ENCODE results near the gene SYT6. TPM values are rescaled to one million over a fixed set of nuclear protein-coding genes. Genes with fewer than 3 reads are reported as not detected.

Gene SYT6
- total RNA-seq, 1 experiment from 2014 or later = not detected

- Histone ChIP-seq H3K27me3 (ENCODE audit: control insufficient read depth, insufficient read depth, low read length) (no peaks in the 10 kb centered on the region), H3K4me3 (ENCODE audit: low read depth in 2 of 2, low read length in 2 of 2) (no peak overlapping the region), H3K27ac (ENCODE audit: low read length) (no peak overlapping the region), H3K9me3 (ENCODE audit: control insufficient read depth, insufficient read depth, low read depth, low read length) (no peaks in the 10 kb centered on the region), H3K4me1 (ENCODE audit: control insufficient read depth, insufficient read depth, low read length) (no peaks in the 10 kb centered on the region), H3K36me3 (ENCODE audit: control insufficient read depth, insufficient read depth, low read length) (no peaks in the 10 kb centered on the region)
- BruUV-seq (replicated peaks) = no TSS peak
- ATAC-seq (no peak), DNase-seq (ENCODE audit: low read depth, low spot score) (no peak)
- intact Hi-C loops (cut with micrococcal nuclease; ENCODE audit: unreplicated experiment) = no loop called here
- ChIA-PET POLR2A (no interaction called here), CTCF (no interaction called here)
- TF ChIP-seq SIN3A (IDR thresholded peaks at IDR 0.05; ENCODE audit: borderline replicate concordance, insufficient read depth, low read depth, low read length) (no peak), REST (IDR thresholded peaks at IDR 0.05; ENCODE audit: insufficient read depth in 1 of 2, low read depth in 2 of 2, low read length in 1 of 2) (no peak), POLR2AphosphoS5 (IDR thresholded peaks at IDR 0.05; ENCODE audit: low read depth, low read length) (no peak), CTCF (IDR thresholded peaks at IDR 0.05) (no peak), TCF7L2 (IDR thresholded peaks at IDR 0.05; ENCODE audit: low read depth, low read length) (no peak)
- in situ Hi-C loops (cut with HindIII; ENCODE audit: low pct_unique_long_range_greater_than_20kb, low sequenced_read_pairs) = no loop called here
Measured at GRCh38 chr1:114062477-114063099, 91.1 kb downstream of the SYT6 start.

- intact Hi-C loops (cut with micrococcal nuclease; ENCODE audit: unreplicated experiment) = no loop called here
- CTCF ChIA-PET = no interaction called here
Measured at GRCh38 chr1:114061121-114061830, 92.4 kb downstream of the SYT6 start.

More at GRCh38 chr1:114061121-114061830, 92.4 kb downstream of the SYT6 start:
- DNase-seq (ENCODE audit: low read depth, low spot score) = no peak
- no peaks in the 10 kb centered on the region for H3K4me1 ChIP-seq (ENCODE audit: control insufficient read depth, insufficient read depth, low read length)
- ATAC-seq = no peak
- H3K9me3 ChIP-seq (ENCODE audit: control insufficient read depth, insufficient read depth, low read depth, low read length) = no peaks in the 10 kb centered on the region
- in situ Hi-C loops (cut with HindIII; ENCODE audit: low pct_unique_long_range_greater_than_20kb, low sequenced_read_pairs) = no loop called here
- BruUV-seq (replicated peaks) = no TSS peak
- H3K27ac ChIP-seq (ENCODE audit: low read length) = no peak overlapping the region
- POLR2A ChIA-PET = no interaction called here
- no peaks in the 10 kb centered on the region for H3K27me3 ChIP-seq (ENCODE audit: control insufficient read depth, insufficient read depth, low read length)
- H3K4me3 ChIP-seq (ENCODE audit: low read depth in 2 of 2, low read length in 2 of 2) = no peak overlapping the region
- no peaks in the 10 kb centered on the region for H3K36me3 ChIP-seq (ENCODE audit: control insufficient read depth, insufficient read depth, low read length)
- TF ChIP-seq REST (IDR thresholded peaks at IDR 0.05; ENCODE audit: insufficient read depth in 1 of 2, low read depth in 2 of 2, low read length in 1 of 2) (no peak), SIN3A (IDR thresholded peaks at IDR 0.05; ENCODE audit: borderline replicate concordance, insufficient read depth, low read depth, low read length) (no peak), CTCF (IDR thresholded peaks at IDR 0.05) (no peak), TCF7L2 (IDR thresholded peaks at IDR 0.05; ENCODE audit: low read depth, low read length) (no peak), POLR2AphosphoS5 (IDR thresholded peaks at IDR 0.05; ENCODE audit: low read depth, low read length) (no peak)

Data from Panc1 (cell line).